CD8-positive, alpha-beta memory T cell (primary cell): Measurements from ENCODE around the gene ULK4. TPM values are rescaled to one million over a fixed set of nuclear protein-coding genes. Genes with fewer than 3 reads are reported as not detected.
A peak's percentile ranks its signal among the peaks of the same experiment; 100 is the strongest.
"Not testable (repeated sequence)": the region's sequence is repeated elsewhere in the genome, so short reads cannot be mapped to it uniquely, and the experiment has no call there.

Experiments used
- CTCF ChIA-PET: fragments of 350-600 bp; sonication (Branson Sonifier 250); formaldehyde crosslinking; loops from one replicate; lab custom pipeline; 2021; ENCODE audit warnings: antibody characterized with exemption; lab: Charles Lee
- POLR2A ChIA-PET: fragments of 350-600 bp; sonication (Branson Sonifier 250); formaldehyde crosslinking; loops from one replicate; lab custom pipeline; 2021; ENCODE audit warnings: antibody characterized with exemption; lab: Charles Lee
- DNase-seq, 5 donors: peaks; one replicate each; pipeline versions ENCODE4 v3.0.0 to v3.0.0-alpha.2; 2020 to 2022; ENCODE audit warnings: mixed read lengths in 1 of 5
- H3K27ac ChIP-seq: one replicate; pipeline ENCODE4 v1.7.0; 2013; ENCODE audit warnings: low read depth, mild to moderate bottlenecking, low read length, moderate library complexity
- H3K27me3 ChIP-seq: 2 replicates; pipeline ENCODE4 v1.7.0; 2013; ENCODE audit warnings: low read length, mild to moderate bottlenecking; ENCODE audit not compliant: insufficient read depth, poor library complexity, severe bottlenecking
- H3K36me3 ChIP-seq: 2 replicates; pipeline ENCODE4 v1.7.0; 2013; ENCODE audit warnings: mild to moderate bottlenecking, low read length, moderate library complexity; ENCODE audit not compliant: insufficient read depth
- H3K4me1 ChIP-seq: 2 replicates; pipeline ENCODE4 v1.7.0; 2013; ENCODE audit warnings: mild to moderate bottlenecking, low read length, moderate library complexity; ENCODE audit not compliant: insufficient read depth
- H3K4me3 ChIP-seq: 2 replicates; pipeline ENCODE4 v1.7.0; 2013; ENCODE audit warnings: mild to moderate bottlenecking, low read length
- H3K9me3 ChIP-seq: 2 replicates; pipeline ENCODE4 v1.7.0; 2013; ENCODE audit warnings: mild to moderate bottlenecking, low read length
- H3K27ac Mint-ChIP-seq, 8 donors: one replicate each; pipeline ENCODE4 v1.8.0; 2020 to 2021; ENCODE audit warnings: mixed read lengths in 8 of 8, mild to moderate bottlenecking in 6 of 8, inconsistent platforms in 3 of 8, moderate library complexity in 3 of 8
- H3K27me3 Mint-ChIP-seq, 2 donors: one replicate each; pipeline ENCODE4 v1.8.0; 2020 to 2021; ENCODE audit warnings: mixed read lengths in 2 of 2, mild to moderate bottlenecking in 1 of 2, moderate library complexity in 1 of 2
- H3K36me3 Mint-ChIP-seq, 3 donors: one replicate each; pipeline ENCODE4 v1.8.0; 2020 to 2021; ENCODE audit warnings: mixed read lengths in 3 of 3, inconsistent platforms in 1 of 3, mild to moderate bottlenecking in 1 of 3
- H3K4me1 Mint-ChIP-seq, 3 donors: one replicate each; pipeline ENCODE4 v1.8.0; 2020 to 2021; ENCODE audit warnings: mixed read lengths in 3 of 3, inconsistent platforms in 1 of 3, mild to moderate bottlenecking in 1 of 3
- H3K4me3 Mint-ChIP-seq, 7 donors: one replicate each; pipeline ENCODE4 v1.8.0; 2020 to 2021; ENCODE audit warnings: mixed read lengths in 7 of 7, mild to moderate bottlenecking in 6 of 7, moderate library complexity in 4 of 7, inconsistent platforms in 2 of 7
- H3K9me3 Mint-ChIP-seq, 5 donors: one replicate each; pipeline ENCODE4 v1.8.0; 2020 to 2022; ENCODE audit warnings: mixed read lengths in 5 of 5, mild to moderate bottlenecking in 3 of 5, moderate library complexity in 2 of 5, inconsistent platforms in 1 of 5
- polyA plus RNA-seq: library from polyadenylated mRNA; unstranded; fragments of 300-500 nt; fragmentation: Illumina TruSeq; gene quantifications from one replicate; pipeline ENCODE4 v1.2.3, GENCODE V29; 2021
- total RNA-seq, 2 experiments: library from RNA; stranded (reverse); gene quantifications; one replicate each; pipeline ENCODE4 v1.2.3, GENCODE V29; 2021

The ULK4 gene
- total and polyA plus RNA-seq, 3 experiments from 2014 or later = 10.4 to 12.7 (median 12.3) TPM

- H3K36me3 ChIP-seq, H3K4me1 Mint-ChIP-seq, CTCF ChIA-PET, DNase-seq, POLR2A ChIA-PET, H3K27ac Mint-ChIP-seq, H3K4me1 ChIP-seq, H3K9me3 ChIP-seq, H3K4me3 ChIP-seq, H3K4me3 Mint-ChIP-seq, H3K27ac ChIP-seq, H3K27me3 ChIP-seq, H3K9me3 Mint-ChIP-seq, H3K27me3 Mint-ChIP-seq: not testable (repeated sequence)
- peaks cover 22 to 29% (median 23%) of the 10 kb centered on the region in 3 donors for H3K36me3 Mint-ChIP-seq
Observed at GRCh38 chr3:41709213-41709612, 252.7 kb downstream of the ULK4 start.

GRCh38 chr3:41708176-41708575, 253.7 kb downstream of the ULK4 start:
- H3K9me3 Mint-ChIP-seq = no peaks in the 10 kb centered on the region
- Histone ChIP-seq H3K4me1 (no peaks in the 10 kb centered on the region), H3K27ac (no peak overlapping the region), H3K4me3 (no peak overlapping the region), H3K36me3 (no peaks in the 10 kb centered on the region), H3K9me3 (no peaks in the 10 kb centered on the region), H3K27me3 (no peaks in the 10 kb centered on the region)
- no peak for DNase-seq
- H3K4me3 Mint-ChIP-seq = no peak overlapping the region
- CTCF ChIA-PET = no interaction called here
- POLR2A ChIA-PET = no interaction called here
- H3K4me1 Mint-ChIP-seq = no peaks in the 10 kb centered on the region
- H3K27me3 Mint-ChIP-seq = no peaks in the 10 kb centered on the region
- H3K27ac Mint-ChIP-seq = no peak overlapping the region
- peaks cover 24 to 29% (median 25%) of the 10 kb centered on the region in 3 donors for H3K36me3 Mint-ChIP-seq

- H3K36me3 ChIP-seq = no peaks in the 10 kb centered on the region
- Mint-ChIP-seq H3K36me3 (peaks cover 22 to 27% (median 22%) of the 10 kb centered on the region in 3 donors), H3K4me3 (no peak overlapping the region), H3K4me1 (no peaks in the 10 kb centered on the region), H3K27me3 (no peaks in the 10 kb centered on the region), H3K27ac (no peak overlapping the region), H3K9me3 (no peaks in the 10 kb centered on the region)
- no peaks in the 10 kb centered on the region for H3K4me1 ChIP-seq
- H3K4me3 ChIP-seq = no peak overlapping the region
- no peak for DNase-seq
- no peaks in the 10 kb centered on the region for H3K9me3 ChIP-seq
- no peaks in the 10 kb centered on the region for H3K27me3 ChIP-seq
- H3K27ac ChIP-seq = no peak overlapping the region
- POLR2A ChIA-PET = interaction anchor here (0.6 kb wide), 1 partner anchor 1271 kb away, joined by 6 read pairs; no protein-coding TSS in a partner anchor
- CTCF ChIA-PET = no interaction called here
Observed at GRCh38 chr3:41705893-41706292, 256.0 kb downstream of the ULK4 start.

GRCh38 chr3:41701191-41701698, 260.7 kb downstream of the ULK4 start:
- no peaks in the 10 kb centered on the region for H3K4me1 Mint-ChIP-seq
- no peak overlapping the region for H3K4me3 ChIP-seq
- POLR2A ChIA-PET = no interaction called here

GRCh38 chr3:41700155-41700554, 261.7 kb downstream of the ULK4 start:
- H3K4me1 ChIP-seq = no peaks in the 10 kb centered on the region
- peaks cover 20 to 23% (median 20%) of the 10 kb centered on the region in 3 donors for H3K36me3 Mint-ChIP-seq
- CTCF ChIA-PET = no interaction called here

More at GRCh38 chr3:41701191-41701698, 260.7 kb downstream of the ULK4 start:
- CTCF ChIA-PET = no interaction called here
- Mint-ChIP-seq H3K27ac (no peak overlapping the region), H3K9me3 (no peaks in the 10 kb centered on the region), H3K36me3 (peaks cover 20 to 27% (median 22%) of the 10 kb centered on the region in 3 donors), H3K4me3 (no peak overlapping the region), H3K27me3 (no peaks in the 10 kb centered on the region)
- H3K4me1 ChIP-seq = no peaks in the 10 kb centered on the region
- H3K36me3 ChIP-seq = no peaks in the 10 kb centered on the region
- no peaks in the 10 kb centered on the region for H3K27me3 ChIP-seq
- H3K27ac ChIP-seq = no peak overlapping the region
- no peaks in the 10 kb centered on the region for H3K9me3 ChIP-seq
- DNase-seq = no peak

GRCh38 chr3:41698898-41699297, 263.0 kb downstream of the ULK4 start:
- Mint-ChIP-seq H3K9me3 (no peaks in the 10 kb centered on the region), H3K27me3 (no peaks in the 10 kb centered on the region), H3K4me1 (no peaks in the 10 kb centered on the region), H3K36me3 (peaks cover 13 to 27% (median 14%) of the 10 kb centered on the region in 3 donors), H3K27ac (peak overlapping the region in 1 of 8 donors; percentile 19), H3K4me3 (no peak overlapping the region)
- DNase-seq = no peak
- ChIA-PET POLR2A (no interaction called here), CTCF (no interaction called here)
- no peak overlapping the region for H3K4me3 ChIP-seq
- H3K9me3 ChIP-seq = no peaks in the 10 kb centered on the region
- no peak overlapping the region for H3K27ac ChIP-seq
- no peaks in the 10 kb centered on the region for H3K4me1 ChIP-seq
- no peaks in the 10 kb centered on the region for H3K36me3 ChIP-seq
- no peaks in the 10 kb centered on the region for H3K27me3 ChIP-seq

More at GRCh38 chr3:41700155-41700554, 261.7 kb downstream of the ULK4 start:
- H3K27ac Mint-ChIP-seq = no peak overlapping the region
- no peak for DNase-seq
- H3K4me3 ChIP-seq = no peak overlapping the region
- no peaks in the 10 kb centered on the region for H3K27me3 ChIP-seq
- POLR2A ChIA-PET = no interaction called here
- H3K27me3 Mint-ChIP-seq = no peaks in the 10 kb centered on the region
- H3K36me3 ChIP-seq = no peaks in the 10 kb centered on the region
- H3K4me1 Mint-ChIP-seq = no peaks in the 10 kb centered on the region
- no peak overlapping the region for H3K27ac ChIP-seq
- no peaks in the 10 kb centered on the region for H3K9me3 ChIP-seq
- no peak overlapping the region for H3K4me3 Mint-ChIP-seq
- H3K9me3 Mint-ChIP-seq = no peaks in the 10 kb centered on the region

- no peak overlapping the region for H3K4me3 ChIP-seq
Observed at GRCh38 chr3:41697702-41698101, 264.2 kb downstream of the ULK4 start.

GRCh38 chr3:41695806-41696205, 266.1 kb downstream of the ULK4 start:
- H3K27me3 Mint-ChIP-seq, H3K4me3 ChIP-seq, H3K4me1 Mint-ChIP-seq, H3K27ac Mint-ChIP-seq, H3K9me3 Mint-ChIP-seq, DNase-seq, H3K4me3 Mint-ChIP-seq, H3K27ac ChIP-seq, H3K9me3 ChIP-seq, H3K4me1 ChIP-seq, CTCF ChIA-PET, POLR2A ChIA-PET, H3K27me3 ChIP-seq, H3K36me3 ChIP-seq: not testable (repeated sequence)
- peaks cover 7 to 39% (median 11%) of the 10 kb centered on the region in 3 donors for H3K36me3 Mint-ChIP-seq

More at GRCh38 chr3:41697702-41698101, 264.2 kb downstream of the ULK4 start:
- Mint-ChIP-seq H3K36me3 (peaks cover 10 to 36% (median 14%) of the 10 kb centered on the region in 3 donors), H3K4me1 (no peaks in the 10 kb centered on the region), H3K9me3 (no peaks in the 10 kb centered on the region), H3K27me3 (no peaks in the 10 kb centered on the region), H3K27ac (no peak overlapping the region), H3K4me3 (no peak overlapping the region)
- POLR2A ChIA-PET = no interaction called here
- Histone ChIP-seq H3K27ac (no peak overlapping the region), H3K36me3 (no peaks in the 10 kb centered on the region), H3K27me3 (no peaks in the 10 kb centered on the region), H3K9me3 (no peaks in the 10 kb centered on the region), H3K4me1 (no peaks in the 10 kb centered on the region)
- DNase-seq = no peak
- CTCF ChIA-PET = no interaction called here
